ENCODE data around the gene ZNF569.
"Not testable (repeated sequence)": the region's sequence is repeated elsewhere in the genome, so short reads cannot be mapped to it uniquely, and the experiment has no call there.

The ZNF569 gene

GRCh38 chr19:37467608-37468090 lies 405 bp upstream of the ZNF569 start:
- DNase-seq (ENCODE audit: low read depth, low spot score), result no peak
- peak overlapping the region; percentile 86 for H3K4me3 ChIP-seq (ENCODE audit: low read depth, low read length)
- TF ChIP-seq CTCF (IDR thresholded peaks at IDR 0.05; ENCODE audit: insufficient read depth, low read length, missing control alignments), result no peak
- ChIA-PET POLR2A (interaction anchor here (0.8 to 1.5 kb wide), 2 partner anchors 97 to 313 kb away, joined by 3 to 6 read pairs; partner anchors contain the start of gene ZNF527), CTCF (no interaction called here)

- DNase-seq (ENCODE audit: low read depth, low spot score), result no peak
- peak overlapping the region; percentile 86 for H3K4me3 ChIP-seq (ENCODE audit: low read depth, low read length)
- CTCF ChIA-PET, result no interaction called here
- TF ChIP-seq CTCF (IDR thresholded peaks at IDR 0.05; ENCODE audit: insufficient read depth, low read length, missing control alignments), result no peak
- POLR2A ChIA-PET, result interaction anchor here (1.5 kb wide), 1 partner anchor 96 kb away, joined by 6 read pairs; the partner anchor contains the start of gene ZNF527
Measured at GRCh38 chr19:37466277-37466797, 907 bp downstream of the ZNF569 start.

- ChIA-PET POLR2A (no interaction called here), CTCF (no interaction called here)
- no peak for TF ChIP-seq CTCF (IDR thresholded peaks at IDR 0.05; ENCODE audit: insufficient read depth, low read length, missing control alignments)
- H3K4me3 ChIP-seq (ENCODE audit: low read depth, low read length), result no peak overlapping the region
- no peak for DNase-seq (ENCODE audit: low read depth, low spot score)
Measured at GRCh38 chr19:37452500-37453245, 14.6 kb downstream of the ZNF569 start.

- no peak for DNase-seq (ENCODE audit: low read depth, low spot score)
- no peak overlapping the region for H3K4me3 ChIP-seq (ENCODE audit: low read depth, low read length)
- POLR2A ChIA-PET, result no interaction called here
- TF ChIP-seq CTCF (IDR thresholded peaks at IDR 0.05; ENCODE audit: insufficient read depth, low read length, missing control alignments), result no peak
- CTCF ChIA-PET, result no interaction called here
Measured at GRCh38 chr19:37413313-37414084, 53.7 kb downstream of the ZNF569 start.

GRCh38 chr19:37412700-37413099 lies 54.5 kb downstream of the ZNF569 start:
- DNase-seq (ENCODE audit: low read depth, low spot score), result no peak
- ChIA-PET POLR2A (no interaction called here), CTCF (no interaction called here)
- no peak for TF ChIP-seq CTCF (IDR thresholded peaks at IDR 0.05; ENCODE audit: insufficient read depth, low read length, missing control alignments)
- no peak overlapping the region for H3K4me3 ChIP-seq (ENCODE audit: low read depth, low read length)

- CTCF ChIA-PET; DNase-seq (ENCODE audit: low read depth, low spot score); H3K4me3 ChIP-seq (ENCODE audit: low read depth, low read length): not testable (repeated sequence)
- POLR2A ChIA-PET, result interaction anchor here (0.7 kb wide), 1 partner anchor 251 kb away, joined by 3 read pairs; no protein-coding TSS in a partner anchor
Measured at GRCh38 chr19:37406140-37406846, 61.0 kb downstream of the ZNF569 start.

Data from AG04449 (cell line).